SK-N-SH (cell line): ENCODE data around the gene TFPI. TPM values are rescaled to one million over a fixed set of nuclear protein-coding genes. Genes with fewer than 3 reads are reported as not detected.

Experiments used
- CTCF ChIA-PET: fragments of 300-600, 350-600 bp; formaldehyde crosslinking; extraction: SDS; loops from one replicate; lab custom pipeline; 2021; lab: Yijun Ruan, JAX
- POLR2A ChIA-PET: fragments of 350-600 bp; sonication (Branson Sonifier 250); formaldehyde crosslinking; extraction: SDS; loops from one replicate; lab custom pipeline; 2020; ENCODE audit warnings: antibody characterized with exemption, inconsistent platforms; lab: Yijun Ruan, JAX
- DNase-seq: peaks from one replicate; pipeline ENCODE4 v3.0.0; 2012
- H2AFZ ChIP-seq: fragments of 200-600 bp; sonication (generic); 2 replicates; pipeline ENCODE4 v1.8.1; 2016; ENCODE audit warnings: antibody characterized with exemption, mild to moderate bottlenecking, low read depth
- H3F3A ChIP-seq: fragments of 200-600 bp; sonication (generic); replicated peaks from 2 replicates; pipeline ENCODE3; 2016; ENCODE audit warnings: antibody characterized with exemption, mild to moderate bottlenecking; ENCODE audit not compliant: insufficient read depth
- H3K27ac ChIP-seq, 2 experiments: fragments of 200-500 bp in 1 of 2; fragments of 200-600 bp in 1 of 2; sonication (Bioruptor generic) in 1 of 2; sonication (generic), shearing (Covaris generic) in 1 of 2; 2 replicates each; pipeline versions ENCODE4 v1.5.1 to v1.6.1; 2014 to 2016; ENCODE audit warnings: low read depth in 2 of 2, inconsistent platforms in 1 of 2, low read length in 1 of 2, mild to moderate bottlenecking in 1 of 2, mixed read lengths in 1 of 2
- H3K27me3 ChIP-seq: fragments of 200-600 bp; sonication (generic), shearing (Covaris generic); 2 replicates; pipeline ENCODE4 v1.6.1; 2016; ENCODE audit warnings: mixed run types; ENCODE audit not compliant: insufficient read depth
- H3K36me3 ChIP-seq, 2 experiments: fragments of 200-500 bp in 1 of 2; fragments of 200-600 bp in 1 of 2; sonication (Bioruptor generic) in 1 of 2; sonication (generic) in 1 of 2; replicated peaks in 1 of 2; 2 replicates each; pipeline versions ENCODE3 to v1.5.1; 2014 to 2016; ENCODE audit warnings: low read length in 1 of 2, mild to moderate bottlenecking in 1 of 2; ENCODE audit not compliant: insufficient read depth in 2 of 2, control insufficient read depth in 1 of 2
- H3K4me1 ChIP-seq, 2 experiments: fragments of 200-500 bp in 1 of 2; fragments of 200-600 bp in 1 of 2; sonication (Bioruptor generic) in 1 of 2; sonication (generic), shearing (Covaris generic) in 1 of 2; 2 replicates each; pipeline versions ENCODE4 v1.5.1 to v1.6.1; 2014 to 2016; ENCODE audit warnings: low read depth in 1 of 2, low read length in 1 of 2, mixed run types in 1 of 2; ENCODE audit not compliant: insufficient read depth in 2 of 2, control insufficient read depth in 1 of 2
- H3K4me2 ChIP-seq: fragments of 200-600 bp; sonication (generic), shearing (Covaris generic); 2 replicates; pipeline ENCODE4 v1.6.1; 2017; ENCODE audit warnings: mixed run types
- H3K4me3 ChIP-seq, 2 experiments: fragments of 200-500 bp in 1 of 2; fragments of 200-600 bp in 1 of 2; sonication (Bioruptor generic) in 1 of 2; sonication (generic), shearing (Covaris generic) in 1 of 2; 2 replicates each; pipeline versions ENCODE4 v1.5.1 to v1.8.1; 2014 to 2016; ENCODE audit warnings: low read depth in 2 of 2, inconsistent platforms in 1 of 2, low read length in 1 of 2, mild to moderate bottlenecking in 1 of 2, mixed read lengths in 1 of 2, moderate library complexity in 1 of 2
- H3K79me2 ChIP-seq: fragments of 200-600 bp; sonication (generic); 2 replicates; pipeline ENCODE4 v1.8.1; 2017; ENCODE audit warnings: mild to moderate bottlenecking; ENCODE audit not compliant: insufficient read depth
- H3K9ac ChIP-seq: fragments of 200-600 bp; sonication (generic); 2 replicates; pipeline ENCODE4 v1.6.1; 2017; ENCODE audit warnings: mixed run types
- H3K9me2 ChIP-seq: fragments of 200-600 bp; sonication (generic); 2 replicates; pipeline ENCODE4 v1.6.1; 2017; ENCODE audit warnings: mixed run types
- H3K9me3 ChIP-seq: fragments of 200-600 bp; sonication (generic); 2 replicates; pipeline ENCODE4 v1.6.1; 2017; ENCODE audit warnings: mixed run types, mild to moderate bottlenecking, moderate library complexity
- H4K20me1 ChIP-seq: fragments of 200-600 bp; sonication (generic); 2 replicates; pipeline ENCODE4 v1.6.1; 2017; ENCODE audit warnings: mild to moderate bottlenecking, mixed run types; ENCODE audit not compliant: insufficient read depth
- ELF1 ChIP-seq: IDR thresholded peaks from 2 replicates; pipeline ENCODE4 v1.4.0; 2012
- EP300 ChIP-seq, 2 experiments: IDR thresholded peaks; 2 replicates each; pipeline versions ENCODE4 v1.4.0 to v1.6.1; 2012; ENCODE audit warnings: borderline replicate concordance in 1 of 2, low read depth in 1 of 2, low read length in 1 of 2
- EZH2phosphoT487 ChIP-seq: fragments of 200-600 bp; sonication (generic); IDR thresholded peaks from 2 replicates; pipeline ENCODE4 v1.6.1; 2017; ENCODE audit warnings: low read depth, mixed run types, mild to moderate bottlenecking, antibody characterized with exemption, moderate library complexity, borderline replicate concordance
- FOXJ3 ChIP-seq: sonication (generic); formaldehyde crosslinking; IDR thresholded peaks from 2 replicates; pipeline ENCODE4 v1.5.1; 2020; ENCODE audit warnings: mild to moderate bottlenecking, missing genetic modification reagents
- MAX ChIP-seq: IDR thresholded peaks from 2 replicates; pipeline ENCODE4 v1.4.0; 2012; ENCODE audit warnings: low read depth
- NFIC ChIP-seq: IDR thresholded peaks from 2 replicates; pipeline ENCODE4 v1.4.0; 2012; ENCODE audit warnings: borderline replicate concordance
- NRF1 ChIP-seq: IDR thresholded peaks from 2 replicates; pipeline ENCODE4 v1.6.1; 2012; ENCODE audit warnings: low read depth, mild to moderate bottlenecking, low read length
- POLR2AphosphoS5 ChIP-seq: IDR thresholded peaks from 2 replicates; pipeline ENCODE4 v1.6.1; 2012; ENCODE audit warnings: low read depth, low read length
- RAD21 ChIP-seq: IDR thresholded peaks from 2 replicates; pipeline ENCODE4 v1.6.1; 2012; ENCODE audit warnings: mild to moderate bottlenecking, low read length
- RCOR1 ChIP-seq: fragments of 150-350 bp; IDR thresholded peaks from 2 replicates; pipeline ENCODE4 v1.6.1; 2017; ENCODE audit warnings: antibody characterized with exemption, low read length
- SMC3 ChIP-seq: IDR thresholded peaks from 2 replicates; pipeline ENCODE4 v1.6.1; 2012; ENCODE audit warnings: low read depth, low read length, improper control_type of control experiment
- TAF1 ChIP-seq: IDR thresholded peaks from 2 replicates; pipeline ENCODE4 v1.6.1; 2012; ENCODE audit warnings: low read depth, mild to moderate bottlenecking, low read length, moderate library complexity, borderline replicate concordance
- WGBS: methylation state at CpG from one replicate; pipeline ENCODE4 v1.1.6; 2017; ENCODE audit warnings: low lambda C conversion rate; 5-methylcytosine and 5-hydroxymethylcytosine counted together
- polyA plus RNA-seq, 3 experiments: library from polyadenylated mRNA; depleted of rRNA; stranded (reverse); fragments of >200 nt; gene quantifications; 2 replicates each; pipeline ENCODE4 v1.2.3, GENCODE V29; 2012
- TF ChIP-seq, protein P1 (sequence below): IDR thresholded peaks from 2 replicates; pipeline ENCODE4 v1.4.0; 2012; ENCODE audit warnings: low read depth, borderline replicate concordance
- TF ChIP-seq, protein P2 (sequence below): fragments of 200-600 bp; sonication (generic); IDR thresholded peaks from 2 replicates; pipeline ENCODE4 v1.6.1; 2017; ENCODE audit warnings: antibody characterized with exemption, mild to moderate bottlenecking, moderate library complexity

TFPI gene
- polyA plus RNA-seq (2012; rRNA removed) = 2.1 and 2.3 TPM in 2 replicates
- 3.5 and 4.0 TPM in 2 replicates for polyA plus RNA-seq (2012; cell fraction: cytosol; rRNA removed)
- 0.62 and 1.8 TPM in 2 replicates for polyA plus RNA-seq (2012; cell fraction: nucleus; rRNA removed)

DNA sequence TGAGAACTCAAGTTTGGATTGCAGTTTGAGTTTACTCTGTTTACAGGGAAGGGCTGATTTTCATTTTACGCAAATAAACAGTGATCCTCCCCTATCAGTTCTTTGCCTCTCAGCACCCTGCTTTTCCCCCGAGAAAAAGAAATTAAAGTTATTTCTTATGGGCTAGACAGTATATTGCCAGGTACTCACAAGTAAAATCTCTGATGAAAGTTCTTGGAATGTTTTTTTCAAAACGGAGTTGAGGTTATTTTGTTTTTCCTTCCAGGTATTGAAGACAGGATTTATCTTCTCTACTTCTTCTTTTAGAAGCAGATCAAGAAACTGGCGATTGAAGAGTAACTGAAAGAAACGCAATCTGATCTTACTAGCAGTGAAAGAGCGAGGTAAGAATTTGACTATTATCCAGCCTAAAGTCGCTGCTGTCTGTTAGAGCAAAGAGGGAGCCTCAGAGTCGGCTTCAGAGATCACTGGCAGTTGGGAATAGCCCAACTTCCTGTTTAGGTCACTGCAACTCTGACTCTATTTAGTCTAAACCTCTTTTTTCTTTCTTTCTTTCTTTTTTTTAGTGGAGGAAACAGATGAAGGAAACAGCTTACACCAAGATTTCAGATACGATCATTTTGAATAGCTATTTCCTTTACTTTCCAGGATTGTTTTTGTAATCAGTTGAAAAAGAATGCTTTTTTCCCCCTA lies at the start of gene TFPI:
Gene TFPI, minus strand, starts transcription at position 425 of the 693 bp plus-strand sequence. CDS start 50,667 bp downstream, outside the sequence.
- H3K4me1 ChIP-seq = peaks cover 0 to 3% of the 10 kb centered on the region in 2 experiments; a peak in 2 of 4 replicates
- TF ChIP-seq, protein P1, sequence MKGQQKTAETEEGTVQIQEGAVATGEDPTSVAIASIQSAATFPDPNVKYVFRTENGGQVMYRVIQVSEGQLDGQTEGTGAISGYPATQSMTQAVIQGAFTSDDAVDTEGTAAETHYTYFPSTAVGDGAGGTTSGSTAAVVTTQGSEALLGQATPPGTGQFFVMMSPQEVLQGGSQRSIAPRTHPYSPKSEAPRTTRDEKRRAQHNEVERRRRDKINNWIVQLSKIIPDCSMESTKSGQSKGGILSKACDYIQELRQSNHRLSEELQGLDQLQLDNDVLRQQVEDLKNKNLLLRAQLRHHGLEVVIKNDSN = no peak
- TF ChIP-seq EZH2phosphoT487 (no peak), TAF1 (no peak), POLR2AphosphoS5 (no peak), EP300 (IDR thresholded peaks at IDR 0.05; ENCODE audit: borderline replicate concordance in 1 of 2, low read depth in 1 of 2, low read length in 1 of 2) (no peak), NRF1 (no peak), FOXJ3 (CRISPR knock-in tag) (no peak), MAX (no peak), RCOR1 (no peak)
- TF ChIP-seq, all 33 proteins: peak for 0
- Histone ChIP-seq H3F3A (no peaks in the 10 kb centered on the region), H3K27ac (peak within 1 kb of the TSS in 1 of 2 experiments; percentile 69; a peak in 2 of 4 replicates), H3K9me3 (no peaks in the 10 kb centered on the region), H4K20me1 (no peaks in the 10 kb centered on the region), H3K9ac (peak within 1 kb of the TSS; percentile 1; the same call in 1 of the 2 replicates), H3K27me3 (no peaks in the 10 kb centered on the region), H3K79me2 (0 out of 2 replicates have a peak, but pooled peaks cover 6% of the 10 kb centered on the region), H3K9me2 (no peaks in the 10 kb centered on the region), H3K4me3 (peak within 1 kb of the TSS; percentile 24 to 33; a peak in 2 of 4 replicates), H2AFZ (peak within 1 kb of the TSS; percentile 56), H3K4me2 (no peak within 1 kb of the TSS), H3K36me3 (no peaks in the 10 kb centered on the region)
- 62% methylated on average over 9 of the region's 9 CpGs for WGBS
- DNase-seq = no peak
- CTCF ChIA-PET = interaction anchor here (1.3 kb wide), 1 partner anchor 26 kb away, joined by 3 read pairs; no protein-coding TSS in a partner anchor
- POLR2A ChIA-PET = no interaction called here

GRCh38 chr2:187594801-187595200 lies 40.6 kb upstream of the TFPI start:
- DNase-seq = no peak
- WGBS = 70% methylated on average over 1 of the region's 1 CpG
- no peak overlapping the region for H3K4me2 ChIP-seq

More at GRCh38 chr2:187594801-187595200, 40.6 kb upstream of the TFPI start:
- H3K27me3 ChIP-seq = no peaks in the 10 kb centered on the region
- TF ChIP-seq RAD21 (peak; percentile 66), ELF1 (no peak), SMC3 (peak; percentile 26; the same call in 1 of the 2 replicates), NFIC (no peak)
- TF ChIP-seq, protein P2, sequence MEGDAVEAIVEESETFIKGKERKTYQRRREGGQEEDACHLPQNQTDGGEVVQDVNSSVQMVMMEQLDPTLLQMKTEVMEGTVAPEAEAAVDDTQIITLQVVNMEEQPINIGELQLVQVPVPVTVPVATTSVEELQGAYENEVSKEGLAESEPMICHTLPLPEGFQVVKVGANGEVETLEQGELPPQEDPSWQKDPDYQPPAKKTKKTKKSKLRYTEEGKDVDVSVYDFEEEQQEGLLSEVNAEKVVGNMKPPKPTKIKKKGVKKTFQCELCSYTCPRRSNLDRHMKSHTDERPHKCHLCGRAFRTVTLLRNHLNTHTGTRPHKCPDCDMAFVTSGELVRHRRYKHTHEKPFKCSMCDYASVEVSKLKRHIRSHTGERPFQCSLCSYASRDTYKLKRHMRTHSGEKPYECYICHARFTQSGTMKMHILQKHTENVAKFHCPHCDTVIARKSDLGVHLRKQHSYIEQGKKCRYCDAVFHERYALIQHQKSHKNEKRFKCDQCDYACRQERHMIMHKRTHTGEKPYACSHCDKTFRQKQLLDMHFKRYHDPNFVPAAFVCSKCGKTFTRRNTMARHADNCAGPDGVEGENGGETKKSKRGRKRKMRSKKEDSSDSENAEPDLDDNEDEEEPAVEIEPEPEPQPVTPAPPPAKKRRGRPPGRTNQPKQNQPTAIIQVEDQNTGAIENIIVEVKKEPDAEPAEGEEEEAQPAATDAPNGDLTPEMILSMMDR = peak; percentile 62
- TF ChIP-seq, all 33 proteins: peak for 3
- Histone ChIP-seq H3K36me3 (no peaks in the 10 kb centered on the region), H3K9ac (no peak overlapping the region), H3F3A (no peaks in the 10 kb centered on the region), H3K4me1 (no peaks in the 10 kb centered on the region; a peak in 1 of 4 replicates), H2AFZ (no peak overlapping the region), H3K9me3 (no peaks in the 10 kb centered on the region), H3K9me2 (no peaks in the 10 kb centered on the region), H3K79me2 (no peaks in the 10 kb centered on the region), H3K4me3 (no peak overlapping the region), H3K27ac (no peak overlapping the region), H4K20me1 (no peaks in the 10 kb centered on the region)
- ChIA-PET CTCF (interaction anchor here (0.7 to 4.4 kb wide), 8 partner anchors 8 to 1818 kb away, joined by 3 to 40 read pairs (median 4); no protein-coding TSS in a partner anchor), POLR2A (no interaction called here)
